Erythroblast (primary cell): ENCODE data around the gene TMEM203.

Experiments used
- GATA1 ChIP-seq: IDR thresholded peaks from 2 replicates; pipeline ENCODE4 v1.6.1; 2011; ENCODE audit warnings: low read depth, mild to moderate bottlenecking, control low read depth, low read length, moderate library complexity
- POLR2A ChIP-seq: IDR thresholded peaks from 2 replicates; pipeline ENCODE4 v1.6.1; 2011; ENCODE audit warnings: mild to moderate bottlenecking, low read length

DNA sequence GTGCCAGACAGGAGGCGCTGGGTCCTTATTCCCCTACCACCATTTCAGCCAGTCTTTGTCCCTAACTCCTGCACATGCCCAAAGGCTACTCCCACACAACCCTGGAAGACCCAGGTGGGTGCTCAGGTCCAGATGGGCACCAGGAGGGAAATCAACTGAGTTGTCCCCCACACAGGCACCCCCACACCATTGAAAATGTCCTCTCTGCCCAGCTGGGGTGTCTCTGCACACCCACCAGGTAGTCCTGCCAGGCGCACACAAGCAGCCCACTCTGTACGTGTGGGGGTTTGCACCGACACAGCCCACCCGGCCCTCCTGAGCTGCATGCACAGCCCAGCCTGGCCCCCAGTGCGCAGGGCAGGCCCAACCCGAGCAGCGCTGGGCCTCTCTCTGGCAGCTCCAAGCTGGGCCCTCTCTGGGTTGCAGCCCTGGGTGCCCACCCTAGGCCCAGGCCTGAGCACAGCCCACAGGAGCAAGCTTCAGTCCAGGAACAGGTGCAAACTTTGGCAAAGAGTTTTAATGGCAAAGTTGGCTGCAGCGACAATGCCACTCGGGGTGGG lies 14.4 kb upstream of the TMEM203 start:
- no peak for TF ChIP-seq POLR2A
- TF ChIP-seq GATA1 = no peak
